Activated gamma-delta T cell (primary cell): ENCODE data around the gene VKORC1.
"Not testable (repeated sequence)": the region's sequence is repeated elsewhere in the genome, so short reads cannot be mapped to it uniquely, and the experiment has no call there.

Experiments
- DNase-seq: peaks from one replicate; lab custom pipeline; 2025; lab: John Stamatoyannopoulos, UW
- total RNA-seq, 2 donors: gene quantifications; one replicate each; lab custom pipeline; 2026; lab: John Stamatoyannopoulos, UW

The VKORC1 gene
- 5.5 to 8.2 reads per million in 2 donors for total RNA-seq

GRCh38 chr16:31094424-31095120, at the start of gene VKORC1:
TSS of gene VKORC1 (minus strand) at chr16:31094797. CDS start at chr16:31094729, 68 bp downstream.
- peak; percentile 67 for DNase-seq

DNA sequence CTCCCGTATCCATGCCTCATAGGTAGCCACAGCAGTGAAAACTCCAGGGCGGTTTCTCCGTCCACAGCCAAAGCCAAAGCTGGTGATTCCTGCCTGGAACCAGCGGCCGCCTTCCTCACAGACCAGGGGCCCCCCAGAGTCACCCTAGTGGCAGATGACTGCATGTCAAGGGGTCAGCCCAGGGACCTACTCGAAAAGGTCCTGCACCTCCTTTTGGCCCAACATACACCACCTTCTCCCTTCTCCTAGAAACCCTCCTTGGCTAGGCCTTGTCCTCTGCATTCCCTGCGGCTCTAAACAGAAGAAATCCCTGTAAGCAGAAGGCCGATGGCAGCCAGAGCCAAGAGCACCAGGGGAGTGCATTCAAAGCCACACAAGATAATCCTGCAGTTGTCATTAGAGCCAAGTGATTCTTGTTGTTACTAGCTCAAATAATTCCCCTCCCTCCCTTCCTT, 49.1 kb upstream of the VKORC1 start:
- DNase-seq, result no peak

- DNase-seq, result no peak
Observed at GRCh38 chr16:31143011-31143693, 48.6 kb upstream of the VKORC1 start.

DNA sequence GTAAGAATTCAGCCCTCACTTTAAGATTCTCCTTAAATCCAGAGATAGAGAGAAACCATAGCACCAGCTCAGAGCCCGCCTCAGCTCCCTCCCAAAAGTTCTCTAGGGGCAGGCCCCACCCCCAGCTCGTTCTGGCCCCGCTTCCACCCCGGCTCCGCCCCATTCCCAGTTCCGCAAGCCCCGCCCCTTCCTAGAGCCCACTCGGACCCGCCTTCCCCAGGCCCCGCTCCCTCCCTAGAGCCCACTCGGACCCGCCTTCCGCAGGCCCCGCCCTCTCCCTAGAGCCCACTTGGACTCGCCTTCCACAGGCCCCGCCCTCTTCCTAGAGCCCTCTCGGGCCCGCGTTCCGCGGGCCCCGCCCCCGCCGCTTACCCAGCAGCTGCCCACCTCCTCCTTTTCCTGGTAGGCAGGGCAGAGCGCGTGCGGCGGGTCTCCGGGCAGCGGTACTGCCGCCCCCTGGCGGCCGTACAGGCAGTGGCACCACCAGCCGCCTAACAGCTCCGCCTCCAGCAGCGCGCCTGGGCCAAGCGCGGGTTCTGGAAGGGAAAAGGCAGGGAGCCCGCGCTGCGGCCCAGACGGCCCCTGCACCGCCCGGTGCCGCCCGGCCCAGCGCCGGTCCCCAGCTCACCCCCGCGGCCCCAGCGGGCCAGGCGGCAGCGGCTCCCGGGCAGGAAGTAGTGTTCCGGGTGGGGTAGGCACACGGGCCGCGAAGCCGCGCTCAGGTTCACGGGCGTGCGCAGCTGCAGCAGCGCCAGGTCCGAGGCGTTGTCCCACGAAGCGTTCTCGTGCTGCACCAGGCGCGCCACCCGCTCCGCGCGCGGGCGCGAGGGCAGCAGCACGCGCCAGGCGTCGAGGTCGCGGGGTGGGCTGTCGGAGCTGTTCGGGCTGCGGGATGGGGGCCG, 47.8 kb upstream of the VKORC1 start:
- peak; percentile 92 for DNase-seq

GRCh38 chr16:31141489-31142108, 47.0 kb upstream of the VKORC1 start:
- no peak for DNase-seq

- not testable (repeated sequence) for DNase-seq
Observed at GRCh38 chr16:31141071-31141469, 46.5 kb upstream of the VKORC1 start.

- DNase-seq, result no peak
Observed at GRCh38 chr16:31138621-31139578, 44.3 kb upstream of the VKORC1 start.

DNA sequence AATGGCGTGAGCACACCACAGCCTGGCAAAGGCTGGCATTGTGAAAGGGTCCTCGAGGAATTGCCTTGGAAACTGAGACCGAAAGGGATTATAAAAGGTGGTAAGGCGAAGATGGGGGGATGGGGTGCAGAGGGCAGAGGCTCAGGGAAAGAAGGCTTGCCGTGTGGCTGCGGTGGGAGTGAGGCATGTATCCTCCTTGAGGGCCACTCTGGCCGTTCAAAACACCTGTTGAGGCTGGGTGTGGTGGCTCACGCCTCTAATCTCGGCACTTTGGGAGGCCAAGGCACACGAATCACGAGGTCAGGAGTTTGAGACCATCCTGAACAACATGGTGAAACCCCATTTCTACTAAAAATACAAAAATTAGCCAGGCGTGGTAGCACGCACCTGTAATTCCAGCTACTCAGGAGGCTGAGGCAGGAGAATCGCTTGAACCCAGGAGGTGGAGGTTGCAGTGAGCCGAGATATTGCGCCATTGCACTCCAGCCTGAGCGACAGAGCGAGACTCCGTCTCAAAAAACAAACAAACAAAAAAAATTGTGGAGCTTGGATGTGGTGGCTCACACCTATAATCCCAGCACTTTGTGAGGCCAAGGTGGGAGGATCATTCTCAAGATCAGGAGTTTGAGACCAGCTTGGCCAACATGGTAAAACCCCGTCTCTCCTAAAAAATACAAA, 42.4 kb upstream of the VKORC1 start:
- not testable (repeated sequence) for DNase-seq

GRCh38 chr16:31136287-31136662, 41.7 kb upstream of the VKORC1 start:
- DNase-seq, result no peak

DNA sequence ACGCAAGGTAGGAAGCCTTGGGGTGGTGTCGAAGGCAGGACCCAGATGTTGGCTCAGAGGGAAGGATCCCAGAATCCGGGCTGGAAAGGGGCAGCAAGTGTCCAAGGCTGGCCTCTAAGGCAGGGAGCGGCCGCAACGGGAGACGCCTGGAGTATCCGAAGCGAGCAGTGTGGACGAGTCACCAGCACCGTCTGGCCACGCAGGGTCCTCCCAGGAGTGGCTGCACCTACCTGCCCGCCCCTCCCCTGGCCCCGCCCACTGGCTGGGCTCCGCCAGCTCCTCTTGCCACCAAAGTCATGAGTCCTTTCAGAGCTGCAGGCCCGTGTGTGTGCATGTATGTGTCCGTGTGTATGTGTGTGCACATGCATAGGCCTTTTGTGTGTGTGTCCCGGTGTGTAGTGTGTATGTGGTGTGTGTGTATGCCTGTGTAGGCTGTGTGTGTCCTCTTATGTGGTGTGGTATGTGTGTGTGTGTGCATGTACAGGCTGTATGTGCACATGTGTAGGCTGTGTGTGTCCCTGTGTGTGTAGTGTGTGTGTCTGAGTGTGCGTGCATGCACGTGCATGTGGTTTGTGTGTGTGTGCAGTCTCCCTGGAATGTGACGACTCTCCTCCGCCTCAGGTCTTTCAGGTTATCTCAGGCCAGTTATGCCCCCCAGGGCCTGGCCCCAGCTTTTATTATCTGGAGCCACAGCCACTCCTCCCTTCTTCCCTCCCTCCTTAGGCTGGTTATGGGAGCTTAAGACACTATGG, 41.1 kb upstream of the VKORC1 start, which contains the start of gene PRSS8:
Gene PRSS8, minus strand, starts transcription at position 193 of the 752 bp plus-strand sequence. CDS start 229 bp downstream, outside the sequence.
- no peak for DNase-seq

DNA sequence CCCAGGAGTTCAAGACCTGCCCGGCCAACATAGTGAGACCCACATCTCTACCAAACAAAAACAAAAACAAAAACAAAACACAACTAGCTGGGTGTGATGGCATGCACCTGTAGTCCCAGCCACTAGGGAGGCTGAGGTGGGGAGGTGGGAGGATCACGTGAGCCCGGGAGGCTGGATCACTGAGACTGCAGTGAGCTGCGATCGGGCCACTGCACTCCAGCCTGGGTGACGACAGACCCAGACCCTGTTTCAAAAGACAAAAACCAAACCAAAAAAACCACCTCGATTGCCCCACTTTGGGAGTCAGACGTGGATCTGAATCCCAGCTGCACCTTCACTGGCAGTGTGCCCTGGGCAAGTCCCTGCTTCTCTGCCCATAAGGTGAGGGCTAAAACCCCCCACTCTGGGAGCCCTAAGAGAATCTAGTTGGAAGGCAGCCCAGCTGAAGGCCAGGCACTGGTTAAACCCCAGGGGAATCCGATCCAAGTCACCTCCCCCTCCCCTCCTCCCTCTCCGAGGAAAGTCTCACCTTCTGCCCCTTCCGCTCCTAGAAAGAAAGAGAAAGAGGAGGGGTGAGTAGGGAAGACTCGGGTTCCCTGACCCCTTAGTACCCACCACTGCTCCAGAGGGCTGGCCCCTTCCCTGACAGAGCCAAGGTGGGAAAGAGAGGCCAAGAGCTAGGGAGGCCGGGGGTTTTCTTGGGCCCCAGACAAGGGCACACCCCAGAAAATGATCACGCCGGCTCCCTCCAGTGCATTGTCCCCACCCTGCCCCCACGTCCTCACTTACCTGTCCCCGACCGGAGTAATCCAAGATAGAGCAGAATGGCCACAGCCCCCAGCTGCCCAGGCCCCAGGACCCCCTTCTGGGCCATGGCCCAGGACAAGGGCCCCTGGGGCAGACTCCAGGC, 40.3 kb upstream of the VKORC1 start:
- DNase-seq, result no peak

GRCh38 chr16:31134091-31134571, 39.5 kb upstream of the VKORC1 start:
- no peak for DNase-seq

GRCh38 chr16:31133046-31133501, 38.5 kb upstream of the VKORC1 start:
- no peak for DNase-seq

DNA sequence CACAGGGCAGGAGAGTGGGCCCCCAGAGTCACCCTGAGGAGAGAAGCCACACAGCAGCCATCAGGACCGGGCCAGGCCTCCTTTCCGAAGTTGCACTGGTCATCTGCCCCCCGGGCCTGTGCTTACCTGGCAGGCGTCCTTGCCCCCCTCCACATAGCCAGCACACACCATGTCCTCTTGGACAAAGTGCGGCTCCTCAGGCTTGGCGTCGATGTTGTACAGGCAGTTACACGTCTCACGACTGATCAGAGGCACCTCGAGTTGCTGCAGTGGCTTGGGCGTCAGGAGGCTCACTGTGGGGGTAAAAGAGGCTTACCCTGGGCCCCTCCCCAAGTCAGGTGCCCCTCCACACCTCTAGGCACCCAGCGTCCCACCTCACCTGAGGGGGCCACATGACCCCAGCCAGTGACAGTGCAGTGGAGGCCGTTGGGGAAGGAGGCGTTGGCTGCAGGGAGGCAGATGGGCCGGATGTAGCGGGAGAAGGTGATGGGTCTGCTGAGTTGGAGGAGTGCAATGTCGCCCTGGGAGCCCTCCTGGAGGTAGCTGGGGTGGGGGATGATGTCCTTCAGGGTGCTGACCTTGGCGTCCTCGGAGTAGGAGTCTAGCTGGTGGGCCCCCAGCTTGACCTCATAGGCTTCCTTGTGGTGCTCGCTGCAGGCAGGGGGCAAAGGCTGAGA, 37.8 kb upstream of the VKORC1 start:
- DNase-seq, result no peak

DNA sequence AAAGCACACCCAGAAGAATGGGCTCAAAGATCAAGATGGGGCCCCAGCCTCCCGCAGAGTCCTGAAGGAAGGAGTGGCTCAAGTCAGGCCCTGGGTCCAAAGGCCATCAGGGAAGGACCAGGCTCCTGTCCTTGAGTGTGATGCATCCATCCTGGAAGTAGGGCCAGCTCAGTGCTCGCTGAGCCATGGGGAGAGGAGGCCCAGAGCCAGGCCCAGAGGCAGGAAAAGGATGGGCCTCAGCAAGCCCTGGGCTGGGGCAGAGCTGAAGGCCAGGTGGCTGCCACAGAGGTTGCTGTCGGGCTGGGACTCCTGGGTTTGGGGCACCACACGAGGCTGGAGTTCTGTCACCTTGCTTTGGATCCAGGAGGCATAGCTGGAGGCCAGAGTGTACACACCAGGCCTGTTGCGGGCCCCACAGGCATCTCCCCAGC, 37.3 kb upstream of the VKORC1 start:
- no peak for DNase-seq

- DNase-seq, result no peak
Observed at GRCh38 chr16:31131416-31131815, 36.8 kb upstream of the VKORC1 start.

DNA sequence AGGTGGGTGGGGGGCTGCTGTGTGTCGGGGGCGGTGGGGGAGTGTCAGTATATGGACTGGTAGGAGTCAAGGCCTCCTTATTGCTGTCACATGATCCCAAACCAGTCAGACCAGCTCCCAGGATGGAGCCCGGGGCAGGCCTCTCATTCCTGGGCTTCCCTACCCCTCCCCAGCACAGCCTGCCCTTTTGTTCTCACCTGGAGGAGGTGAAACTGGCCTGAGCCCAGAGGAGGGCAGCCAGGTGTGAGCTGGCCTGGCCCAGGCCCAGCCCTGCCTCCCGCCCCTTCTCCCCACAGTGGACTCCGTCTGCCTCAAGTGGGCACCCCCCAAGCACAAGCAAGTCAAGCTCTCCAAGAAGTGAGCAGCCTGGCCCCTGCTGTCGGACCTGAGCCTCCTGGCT, 36.3 kb upstream of the VKORC1 start:
- no peak for DNase-seq
